ENCODE results near the gene COX10.

COX10 gene

DNA sequence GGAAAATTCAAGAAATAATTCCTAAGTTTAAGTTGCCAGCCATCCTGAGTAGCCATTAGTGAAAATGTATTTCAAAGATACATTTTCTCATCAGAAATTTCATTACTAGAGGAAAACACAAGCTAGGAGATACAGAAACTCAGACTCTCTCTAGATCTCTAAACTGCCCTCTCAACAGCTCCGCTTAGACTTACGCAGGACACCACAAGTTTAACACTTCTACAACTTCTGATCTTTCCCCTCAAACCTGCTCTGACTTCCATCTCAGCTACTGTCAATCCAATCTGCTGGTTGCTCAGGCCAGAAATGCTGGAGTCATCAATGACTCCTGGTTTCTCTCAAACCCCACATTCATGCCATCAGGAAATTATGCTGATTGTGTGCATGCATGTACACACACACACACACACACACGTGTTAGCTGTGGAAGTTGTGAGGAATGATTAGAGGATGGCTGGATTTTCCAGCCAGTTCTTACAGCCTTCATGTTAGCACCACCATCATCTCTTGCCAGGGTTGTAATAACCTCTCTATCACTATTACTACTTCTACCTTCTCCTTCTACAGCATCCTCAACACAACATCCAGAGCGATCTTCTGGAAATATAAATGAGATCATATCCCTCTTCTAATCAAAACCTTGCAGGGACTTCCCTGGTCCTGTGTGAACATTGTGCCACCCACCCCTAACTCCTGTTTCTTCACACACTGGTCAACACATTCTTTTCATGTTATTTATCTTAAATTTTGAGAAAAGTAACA is 47.1 kb downstream of the COX10 start:
- no peak for TF ChIP-seq CTCF (IDR thresholded peaks at IDR 0.05)

DNA sequence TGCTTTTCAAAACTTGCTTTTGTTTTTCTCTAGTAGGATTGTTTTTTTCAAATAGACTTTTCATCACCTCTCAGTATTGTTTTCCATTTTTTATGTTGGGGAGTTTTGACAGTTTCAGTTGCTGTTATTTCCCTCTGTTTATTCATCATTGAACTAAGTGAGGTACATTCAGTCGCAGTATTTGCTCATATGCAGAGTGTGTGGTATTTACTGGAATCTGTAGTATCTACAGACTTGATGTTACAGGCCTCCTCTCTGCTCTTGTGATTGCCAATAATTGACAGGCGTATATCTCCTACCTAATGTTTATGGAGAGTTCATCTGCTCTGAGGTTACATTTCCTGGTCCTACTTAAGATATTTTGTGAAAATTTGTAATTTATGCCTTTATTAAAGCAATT is 49.6 kb downstream of the COX10 start:
- no peak for TF ChIP-seq CTCF (IDR thresholded peaks at IDR 0.05)

DNA sequence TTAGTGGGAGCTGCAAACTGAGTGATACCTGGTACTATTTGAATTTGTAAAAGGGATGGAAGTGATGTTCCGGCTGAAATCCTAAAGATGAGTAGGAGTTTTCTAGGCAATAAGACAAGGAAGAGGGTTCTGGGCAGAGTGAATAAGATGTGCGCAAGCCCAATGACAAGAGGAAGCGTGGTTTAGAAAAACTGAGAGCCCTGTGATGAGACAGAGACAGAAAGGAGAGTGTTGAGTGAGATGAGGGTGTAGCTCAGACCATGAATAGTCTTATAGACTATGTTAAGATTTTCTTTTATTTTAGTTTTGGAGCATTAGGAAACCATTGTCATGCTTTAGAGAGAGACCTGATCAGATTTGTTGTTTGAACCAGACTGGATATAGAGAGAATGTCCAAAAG is 50.2 kb downstream of the COX10 start:
- TF ChIP-seq CTCF (IDR thresholded peaks at IDR 0.05), result no peak

DNA sequence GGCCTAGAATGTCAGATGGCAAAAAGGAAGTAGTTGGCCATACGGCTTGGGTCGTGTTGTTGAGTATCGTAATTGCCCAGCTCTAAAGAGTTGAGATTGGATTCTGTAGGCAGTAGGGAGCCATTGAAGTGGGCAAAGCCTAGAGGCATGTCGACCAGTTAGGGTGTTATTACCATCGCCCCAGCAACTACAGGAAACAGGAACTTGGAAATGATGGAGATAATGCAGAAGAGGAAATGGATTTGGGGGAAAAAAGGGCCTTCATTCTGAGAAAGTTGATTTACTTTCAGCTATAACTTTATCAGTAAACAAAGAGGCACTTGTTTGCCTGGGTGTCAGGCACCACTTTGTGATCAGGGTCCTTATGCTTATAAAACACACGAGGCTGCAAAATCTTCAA is 52.6 kb downstream of the COX10 start:
- TF ChIP-seq CTCF (IDR thresholded peaks at IDR 0.05), result no peak

DNA sequence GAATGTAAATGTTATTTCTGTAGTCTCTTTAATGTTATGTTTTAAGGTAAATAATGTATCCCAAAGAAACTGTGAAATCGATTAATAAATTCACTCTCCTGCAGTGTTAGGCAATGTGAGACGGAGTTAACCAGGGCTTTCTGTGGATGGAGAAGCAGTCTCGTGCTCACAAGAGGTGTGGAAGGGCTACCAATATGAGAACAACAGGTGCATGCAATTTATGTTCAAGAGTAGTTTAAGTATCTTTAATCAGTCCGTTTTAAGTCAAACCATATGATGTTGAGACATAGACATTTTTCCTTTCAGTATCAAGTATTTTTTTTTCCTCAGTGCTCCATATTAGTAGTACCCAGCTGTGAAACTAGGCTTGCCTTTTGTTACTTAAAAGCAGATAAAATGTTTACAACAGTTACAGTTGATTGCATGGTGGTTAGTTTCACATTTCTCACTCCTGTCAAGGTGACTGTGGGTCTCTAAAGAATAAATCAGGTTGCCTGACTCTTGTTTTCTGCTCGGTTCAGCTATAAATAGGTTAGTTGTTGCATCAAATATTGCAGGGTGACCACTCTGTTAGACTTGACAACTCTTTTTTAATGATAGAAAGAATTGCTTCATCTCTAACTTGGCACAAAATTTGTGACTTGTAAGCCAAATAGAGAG is 54.4 kb downstream of the COX10 start:
- no peak for TF ChIP-seq CTCF (IDR thresholded peaks at IDR 0.05)

DNA sequence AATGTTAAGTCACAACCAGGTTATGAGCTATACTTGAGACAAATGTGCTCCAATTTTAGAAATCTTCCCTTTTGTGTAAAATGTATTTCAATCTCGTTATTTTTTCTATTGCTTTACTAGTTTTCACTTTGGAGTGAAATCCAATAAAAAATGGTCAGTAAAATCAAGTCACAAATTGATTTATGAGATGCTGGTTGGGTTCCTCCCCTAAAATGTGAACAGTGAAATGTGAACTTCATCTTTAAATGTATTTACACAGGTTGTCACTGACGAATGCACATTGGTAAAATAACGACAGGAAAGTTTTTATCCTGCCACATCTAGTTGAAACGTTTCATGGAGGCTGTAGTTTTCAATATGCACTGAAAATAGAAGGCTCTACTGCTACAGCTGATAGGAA is 55.5 kb downstream of the COX10 start:
- TF ChIP-seq CTCF (IDR thresholded peaks at IDR 0.05), result no peak

DNA sequence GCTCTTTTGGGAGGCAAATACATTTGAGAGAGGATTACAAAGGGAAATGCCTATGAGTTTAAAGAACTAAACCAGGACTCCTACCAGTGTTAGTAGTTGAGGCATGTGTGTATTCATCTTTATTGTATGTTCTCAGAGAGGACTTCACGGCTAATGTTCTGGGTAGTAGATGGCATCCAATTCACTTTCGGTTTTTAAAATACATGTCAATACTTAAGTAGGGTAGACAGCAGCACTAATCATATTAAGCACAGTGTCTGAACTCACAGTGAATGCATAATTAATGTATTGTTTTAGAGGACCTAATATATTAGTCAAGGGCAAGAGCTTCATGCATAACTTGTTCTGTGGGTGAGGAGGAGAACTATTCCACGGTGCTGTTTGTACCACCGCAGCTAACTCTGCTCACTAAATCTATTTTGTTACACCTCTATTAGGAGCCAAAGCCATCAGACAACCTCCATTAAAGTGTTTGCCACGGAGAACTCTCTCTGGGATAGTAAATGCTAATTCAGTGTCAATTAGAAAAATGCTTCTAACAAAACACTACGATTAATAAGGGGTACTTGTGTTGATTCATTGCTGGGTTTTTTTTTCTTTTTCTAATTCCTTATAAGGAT is 56.3 kb downstream of the COX10 start:
- no peak for TF ChIP-seq CTCF (IDR thresholded peaks at IDR 0.05)
